Stimulated activated CD4-positive, alpha-beta T cell treated with anti-CD3 and anti-CD28 coated beads, Interleukin-4, amount 100 ng/mL, for 1 hour (primary cell): Measurements from ENCODE around the gene EFCAB5.
"Not testable (repeated sequence)": the region's sequence is repeated elsewhere in the genome, so short reads cannot be mapped to it uniquely, and the experiment has no call there.

Source experiments
- DNase-seq: peaks from one replicate; pipeline ENCODE4 v3.0.0-alpha.2; 2020

The EFCAB5 gene

GRCh38 chr17:30103921-30104320 lies 162.5 kb downstream of the EFCAB5 start:
- DNase-seq: no peak

DNA sequence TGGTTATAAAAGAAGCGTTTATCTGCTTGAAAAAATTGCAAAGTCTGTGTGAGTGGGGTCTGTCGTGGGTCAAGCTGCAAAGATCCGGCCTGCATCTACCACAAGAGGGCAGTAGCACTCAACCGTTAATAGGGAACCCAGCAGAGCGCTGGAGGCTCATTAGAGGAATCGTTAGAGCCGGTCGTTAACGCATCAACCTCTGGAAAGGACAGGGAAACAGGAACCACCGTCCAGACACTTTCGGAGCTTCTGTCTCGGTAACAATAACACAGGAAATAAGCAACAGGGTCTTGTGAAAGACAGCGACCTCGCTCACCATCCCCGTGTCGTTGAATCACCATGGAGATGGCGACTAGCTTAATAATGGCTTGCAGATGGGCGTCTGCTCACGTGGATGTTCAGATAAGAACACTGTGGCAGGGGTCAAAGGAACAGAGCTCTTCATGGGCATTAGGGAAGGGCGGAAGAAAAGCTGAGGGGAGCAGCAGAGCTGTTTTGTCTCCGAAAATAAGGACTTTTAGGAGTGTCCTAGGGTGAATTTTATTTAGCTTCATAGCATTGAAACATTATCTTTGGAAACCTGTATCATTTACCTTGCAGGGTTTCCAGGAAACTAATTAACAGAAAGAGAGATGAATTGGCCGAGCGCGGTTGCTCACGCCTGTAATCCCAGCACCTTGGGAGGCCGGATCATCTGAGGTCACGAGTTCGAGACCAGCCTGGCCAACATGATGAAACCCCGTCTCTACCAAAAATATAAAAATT lies 163.3 kb downstream of the EFCAB5 start:
- DNase-seq: peak; percentile 67

DNA sequence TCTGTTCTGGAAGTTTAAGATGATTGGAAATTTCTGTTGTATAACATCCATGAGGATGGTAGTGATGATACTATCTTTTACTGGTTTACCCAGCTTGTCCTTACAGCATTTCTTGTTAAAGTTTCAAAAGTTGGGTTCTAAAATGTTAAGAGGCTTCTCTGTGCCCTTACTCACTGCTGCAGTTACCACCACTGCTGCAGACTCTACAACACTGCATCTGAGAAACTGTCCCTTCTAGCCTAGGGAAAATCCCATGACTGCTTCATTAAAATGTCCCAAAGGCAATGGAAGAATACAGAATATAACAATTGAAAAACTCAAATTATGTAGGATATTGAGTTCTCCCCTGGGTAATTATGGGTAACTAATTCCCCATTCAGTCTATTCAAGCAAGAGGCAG lies 171.4 kb downstream of the EFCAB5 start:
- DNase-seq: no peak

DNA sequence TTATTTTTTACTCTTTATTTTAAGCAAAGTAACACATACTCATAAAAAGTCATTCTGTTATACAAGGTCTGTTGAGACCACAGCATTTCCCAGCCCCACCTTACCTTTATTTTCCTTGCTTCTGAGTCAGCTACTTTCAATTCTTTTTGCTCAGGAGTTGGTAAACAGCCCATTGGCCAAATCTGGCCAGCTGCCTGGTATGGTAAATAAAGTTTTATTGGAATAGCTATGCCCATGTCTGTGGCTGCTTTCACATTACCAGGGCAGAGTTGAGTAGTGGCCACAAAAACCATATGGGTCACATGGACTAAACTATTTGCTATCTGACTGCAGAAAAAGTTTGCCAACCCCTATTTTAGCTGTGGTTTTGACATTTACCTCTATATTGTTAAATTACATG lies 171.8 kb downstream of the EFCAB5 start:
- DNase-seq: no peak

DNA sequence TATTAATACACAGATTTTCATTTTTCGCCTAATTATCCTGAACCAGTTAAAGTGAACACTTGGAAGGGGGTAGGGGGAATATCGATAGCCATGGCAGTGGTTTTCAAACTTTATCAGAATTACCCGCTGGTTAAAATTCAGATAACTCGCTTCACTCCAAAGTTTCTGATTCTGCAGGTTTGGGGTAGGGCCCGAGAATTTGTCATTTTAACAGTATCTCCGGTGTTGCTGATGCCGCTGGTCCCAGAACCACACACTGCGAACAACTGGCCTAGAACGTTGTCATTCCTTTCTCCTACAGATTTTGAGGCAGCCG lies 174.9 kb downstream of the EFCAB5 start:
- no peak for DNase-seq

DNA sequence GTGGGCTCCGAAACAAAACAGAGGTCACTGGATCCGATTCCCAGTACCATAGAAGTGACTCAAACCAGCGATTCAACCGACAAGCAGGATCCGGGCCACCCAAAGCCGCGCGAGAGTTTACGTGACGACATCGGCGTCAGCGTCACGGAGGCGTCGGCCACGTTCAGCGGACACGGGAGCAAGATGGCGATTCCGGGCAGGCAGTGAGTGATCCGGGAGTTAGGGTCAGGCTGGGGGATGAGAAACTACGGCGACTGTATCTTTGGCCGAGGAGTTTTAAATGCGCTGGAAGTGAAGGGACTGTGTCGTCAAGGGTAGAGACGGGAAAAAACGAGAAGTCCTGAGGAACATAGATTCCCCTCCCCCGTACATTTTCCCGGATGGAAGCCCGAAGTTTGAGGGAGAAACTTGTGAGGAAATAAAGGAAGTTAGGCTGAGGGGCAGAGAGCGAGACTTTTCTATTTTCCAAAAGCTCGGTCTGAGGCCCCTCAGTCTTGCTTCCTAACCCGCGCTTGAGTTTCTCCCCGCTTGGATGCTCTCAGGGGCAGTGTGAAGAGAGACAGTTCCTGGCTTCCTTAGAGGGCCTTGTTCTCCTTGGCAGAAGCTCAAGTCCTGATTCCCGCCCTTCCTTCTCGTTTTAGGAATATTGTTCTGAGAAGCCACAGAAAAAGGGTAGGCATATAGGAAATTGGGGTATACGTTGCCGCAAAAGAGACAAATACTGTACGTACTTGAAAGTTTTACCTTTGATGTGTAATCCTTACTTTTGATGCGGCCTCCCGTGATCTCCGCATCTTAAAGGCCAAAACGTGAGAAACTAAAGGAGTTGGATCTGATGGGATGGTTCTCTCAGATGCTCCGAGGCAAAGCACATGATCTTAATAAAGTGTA lies 175.5 kb downstream of the EFCAB5 start, which contains the start of gene NSRP1:
Gene NSRP1, plus strand, starts transcription at position 156 of the 891 bp plus-strand sequence. Its CDS starts 28 bp downstream, at position 184.
- peak; percentile 94 for DNase-seq

DNA sequence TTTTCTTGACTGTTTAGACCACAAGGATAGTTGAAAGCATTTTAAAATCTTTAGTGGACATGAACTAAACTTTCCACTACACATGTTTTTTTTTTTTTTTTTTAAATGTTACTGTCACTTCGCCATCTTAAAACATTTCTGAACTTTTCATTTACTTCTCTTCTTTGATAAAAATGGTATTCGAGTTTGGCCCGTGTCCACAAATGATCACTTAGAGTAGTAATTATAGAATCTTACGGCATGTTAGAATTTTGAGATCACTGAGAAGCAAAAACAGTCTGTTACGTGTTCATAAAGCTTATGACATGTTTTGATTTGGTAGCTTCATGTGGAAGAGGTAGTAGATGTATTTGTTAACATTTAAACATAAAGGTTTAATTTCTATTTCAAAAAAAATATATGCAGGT lies 176.2 kb downstream of the EFCAB5 start:
- no peak for DNase-seq

- not testable (repeated sequence) for DNase-seq
These were observed 177.2 kb downstream of the EFCAB5 start for GRCh38 chr17:30118635-30119034.

- no peak for DNase-seq
These were observed 182.9 kb downstream of the EFCAB5 start for GRCh38 chr17:30124273-30124796.

DNA sequence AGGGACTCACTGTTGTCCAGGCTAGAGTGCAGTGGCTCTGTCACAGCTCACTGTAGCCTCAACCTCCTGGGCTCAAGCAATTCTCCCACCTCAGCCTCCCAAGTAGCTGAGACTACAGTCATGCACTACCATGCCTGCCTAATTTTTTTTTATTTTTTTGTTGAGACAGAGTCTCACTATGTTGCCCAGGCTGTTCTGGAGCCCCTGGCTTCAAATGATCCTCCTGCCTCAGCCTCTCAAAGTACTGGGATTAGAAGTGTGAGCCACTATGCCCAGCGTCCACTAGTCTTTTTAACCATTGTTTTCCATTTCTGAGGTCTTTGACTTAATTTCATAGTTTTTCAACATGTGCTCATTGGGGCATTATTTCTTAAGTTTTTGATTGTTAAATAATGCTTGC lies 188.7 kb downstream of the EFCAB5 start:
- no peak for DNase-seq

DNA sequence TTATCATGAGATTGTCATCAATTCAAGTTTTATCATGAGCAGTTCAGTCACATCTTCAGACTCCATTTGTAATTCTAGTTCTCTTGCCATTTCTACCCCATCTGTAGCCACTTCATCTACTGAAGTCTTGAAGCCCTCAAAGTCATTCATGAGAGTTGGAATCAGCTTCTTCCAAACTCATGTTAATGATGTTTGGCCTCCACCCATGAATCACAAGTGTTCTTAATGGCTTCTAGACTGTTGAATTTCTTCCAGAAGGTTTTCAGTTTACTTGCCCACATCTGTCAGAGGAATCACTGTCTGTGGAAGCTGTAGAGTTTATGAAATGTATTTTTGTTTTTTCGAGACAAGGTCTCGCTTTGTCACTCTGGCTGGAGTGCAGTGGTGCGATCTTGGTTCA lies 191.2 kb downstream of the EFCAB5 start:
- no peak for DNase-seq

DNA sequence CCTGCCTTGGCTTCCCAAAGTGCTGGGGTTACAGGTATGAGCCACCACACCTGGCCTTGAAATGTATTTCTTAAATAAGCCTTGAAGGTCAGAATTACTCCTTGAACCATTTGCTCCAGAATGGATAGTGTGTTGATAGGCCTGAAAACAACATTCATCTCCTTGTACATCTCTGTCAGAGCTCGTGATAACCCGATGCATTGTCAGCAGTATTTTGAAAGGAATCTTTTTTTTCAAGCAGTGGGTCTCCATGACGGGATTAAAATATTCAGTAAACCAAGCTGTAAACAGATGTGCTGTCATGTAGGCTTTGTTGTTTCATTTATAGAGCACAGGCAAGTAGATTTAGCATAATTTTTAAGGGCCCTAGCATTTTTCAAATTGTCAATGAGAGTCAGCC lies 191.8 kb downstream of the EFCAB5 start:
- no peak for DNase-seq

GRCh38 chr17:30134551-30134950 lies 193.1 kb downstream of the EFCAB5 start:
- DNase-seq: no peak

GRCh38 chr17:30137158-30137557 lies 195.7 kb downstream of the EFCAB5 start:
- DNase-seq: no peak

GRCh38 chr17:30147860-30148259 lies 206.4 kb downstream of the EFCAB5 start:
- not testable (repeated sequence) for DNase-seq

- no peak for DNase-seq
These were observed 206.9 kb downstream of the EFCAB5 start for GRCh38 chr17:30148376-30148775.

- no peak for DNase-seq
These were observed 210.0 kb downstream of the EFCAB5 start for GRCh38 chr17:30151471-30151870.

DNA sequence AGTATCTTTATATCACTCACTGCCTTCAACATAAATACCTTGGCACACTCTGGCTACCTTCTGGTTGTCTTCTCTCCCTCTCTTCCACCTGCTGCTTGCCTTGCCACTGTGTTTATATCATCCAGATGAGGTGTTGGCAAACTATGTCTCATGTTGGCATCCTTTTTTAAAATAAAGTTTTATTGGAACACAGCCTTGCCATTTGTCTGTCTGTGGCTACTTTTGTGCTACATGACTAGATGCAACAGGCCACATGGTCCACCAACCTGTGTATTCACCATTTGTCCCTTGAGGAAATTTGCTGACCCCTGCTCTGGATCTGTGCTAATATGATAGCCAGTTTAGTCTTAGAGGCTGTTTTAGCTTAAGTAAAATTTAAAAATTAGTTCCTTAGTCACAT lies 212.0 kb downstream of the EFCAB5 start:
- DNase-seq: no peak

GRCh38 chr17:30155389-30155788 lies 214.0 kb downstream of the EFCAB5 start:
- no peak for DNase-seq
